Glutamatergic neuron (in vitro differentiated cells): Measurements from ENCODE around the gene RANBP2. TPM values are rescaled to one million over a fixed set of nuclear protein-coding genes. Genes with fewer than 3 reads are reported as not detected.
"Not testable (repeated sequence)": the region's sequence is repeated elsewhere in the genome, so short reads cannot be mapped to it uniquely, and the experiment has no call there.

Experiments used
- DNase-seq: peaks from one replicate; pipeline ENCODE4 v3.0.0; 2022
- H3K27ac Mint-ChIP-seq: one replicate; pipeline ENCODE4 v1.8.0; 2020; ENCODE audit warnings: mild to moderate bottlenecking, mixed read lengths, inconsistent platforms; ENCODE audit not compliant: unreplicated experiment
- H3K27me3 Mint-ChIP-seq: one replicate; pipeline ENCODE4 v1.8.0; 2020; ENCODE audit warnings: mild to moderate bottlenecking, moderate library complexity, mixed read lengths, inconsistent platforms; ENCODE audit not compliant: unreplicated experiment
- H3K36me3 Mint-ChIP-seq: one replicate; pipeline ENCODE4 v1.8.0; 2020; ENCODE audit warnings: mild to moderate bottlenecking, mixed read lengths, inconsistent platforms; ENCODE audit not compliant: unreplicated experiment
- H3K4me1 Mint-ChIP-seq: one replicate; pipeline ENCODE4 v1.8.0; 2020; ENCODE audit warnings: mild to moderate bottlenecking, low read depth, mixed read lengths, inconsistent platforms; ENCODE audit not compliant: unreplicated experiment
- H3K4me3 Mint-ChIP-seq: one replicate; pipeline ENCODE4 v1.8.0; 2020; ENCODE audit warnings: mild to moderate bottlenecking, mixed read lengths, inconsistent platforms; ENCODE audit not compliant: unreplicated experiment
- H3K9me3 Mint-ChIP-seq: one replicate; pipeline ENCODE4 v1.8.0; 2020; ENCODE audit warnings: mild to moderate bottlenecking, moderate library complexity, mixed read lengths, inconsistent platforms; ENCODE audit not compliant: unreplicated experiment
- total RNA-seq: library from RNA; stranded (reverse); fragmentation: NEBNext Ultra II Directional; extraction: Animal tissue kit (Norgen Biotek cat#: 25700); gene quantifications from one replicate; pipeline ENCODE4 v1.2.1, GENCODE V29; 2021; ENCODE audit not compliant: unreplicated experiment
- TF ChIP-seq, protein P1 (sequence below): fragments of 200-600 bp; sonication (generic); IDR thresholded peaks from one replicate; pipeline ENCODE4 v1.5.0; 2021; ENCODE audit not compliant: partially characterized antibody, unreplicated experiment

RANBP2 gene
- total RNA-seq, 1 donor from 2014 or later = 105 TPM

DNA sequence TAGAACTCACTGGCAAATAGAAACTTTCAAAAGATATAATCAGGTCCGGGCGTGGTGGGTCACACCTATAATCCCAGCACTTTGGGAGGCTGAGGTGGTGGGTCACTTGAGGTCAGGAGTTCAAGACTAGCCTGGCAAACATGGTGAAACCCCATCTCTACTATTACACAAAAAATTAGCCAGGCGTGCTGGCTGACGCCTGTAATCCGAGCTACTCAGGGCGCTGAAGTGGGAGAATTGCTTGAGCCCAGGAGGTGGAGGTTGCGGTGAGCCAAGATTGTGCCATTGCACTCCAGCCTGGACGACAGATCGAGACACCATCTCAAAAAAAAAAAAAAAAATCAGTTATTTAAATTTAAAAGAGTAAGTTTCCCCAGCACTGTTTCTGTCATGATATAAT is 38.7 kb downstream of the RANBP2 start:
- not testable (repeated sequence) for H3K27ac Mint-ChIP-seq, H3K4me1 Mint-ChIP-seq, H3K36me3 Mint-ChIP-seq, H3K9me3 Mint-ChIP-seq, H3K27me3 Mint-ChIP-seq, H3K4me3 Mint-ChIP-seq, DNase-seq

DNA sequence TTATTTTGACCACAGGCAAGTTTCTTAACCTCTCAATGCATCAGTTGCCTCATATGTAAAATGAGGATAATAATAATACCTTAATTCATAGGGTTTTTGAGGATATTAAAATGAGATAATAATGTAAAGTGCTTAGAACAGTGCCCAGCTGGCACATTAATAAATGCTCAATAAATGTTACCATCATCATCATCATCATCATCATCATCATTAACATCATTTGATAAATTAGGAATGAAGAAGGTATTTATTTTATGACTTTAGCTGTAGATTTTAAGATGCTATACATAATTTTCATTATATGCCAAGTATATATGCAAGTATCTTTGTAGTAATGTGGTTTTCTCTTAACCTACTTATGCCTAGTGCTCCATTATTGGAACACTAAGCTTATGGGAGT is 43.3 kb downstream of the RANBP2 start:
- not testable (repeated sequence) for H3K36me3 Mint-ChIP-seq, H3K27me3 Mint-ChIP-seq, H3K27ac Mint-ChIP-seq, DNase-seq, H3K4me1 Mint-ChIP-seq, H3K4me3 Mint-ChIP-seq, H3K9me3 Mint-ChIP-seq

DNA sequence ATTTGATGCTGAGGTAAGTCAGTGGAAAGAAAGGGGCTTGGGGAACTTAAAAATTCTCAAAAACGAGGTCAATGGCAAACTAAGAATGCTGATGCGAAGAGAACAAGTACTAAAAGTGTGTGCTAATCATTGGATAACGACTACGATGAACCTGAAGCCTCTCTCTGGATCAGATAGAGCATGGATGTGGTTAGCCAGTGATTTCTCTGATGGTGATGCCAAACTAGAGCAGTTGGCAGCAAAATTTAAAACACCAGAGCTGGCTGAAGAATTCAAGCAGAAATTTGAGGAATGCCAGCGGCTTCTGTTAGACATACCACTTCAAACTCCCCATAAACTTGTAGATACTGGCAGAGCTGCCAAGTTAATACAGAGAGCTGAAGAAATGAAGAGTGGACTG is 47.4 kb downstream of the RANBP2 start:
- H3K27ac Mint-ChIP-seq, H3K36me3 Mint-ChIP-seq, H3K27me3 Mint-ChIP-seq, H3K4me3 Mint-ChIP-seq, H3K4me1 Mint-ChIP-seq, H3K9me3 Mint-ChIP-seq, DNase-seq: not testable (repeated sequence)

DNA sequence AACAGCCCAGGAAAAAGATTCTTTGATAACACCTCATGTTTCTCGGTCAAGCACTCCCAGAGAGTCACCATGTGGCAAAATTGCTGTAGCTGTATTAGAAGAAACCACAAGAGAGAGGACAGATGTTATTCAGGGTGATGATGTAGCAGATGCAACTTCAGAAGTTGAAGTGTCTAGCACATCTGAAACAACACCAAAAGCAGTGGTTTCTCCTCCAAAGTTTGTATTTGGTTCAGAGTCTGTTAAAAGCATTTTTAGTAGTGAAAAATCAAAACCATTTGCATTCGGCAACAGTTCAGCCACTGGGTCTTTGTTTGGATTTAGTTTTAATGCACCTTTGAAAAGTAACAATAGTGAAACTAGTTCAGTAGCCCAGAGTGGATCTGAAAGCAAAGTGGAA is 48.6 kb downstream of the RANBP2 start:
- not testable (repeated sequence) for H3K9me3 Mint-ChIP-seq, DNase-seq, H3K4me1 Mint-ChIP-seq, H3K27me3 Mint-ChIP-seq, H3K4me3 Mint-ChIP-seq, H3K36me3 Mint-ChIP-seq, H3K27ac Mint-ChIP-seq

DNA sequence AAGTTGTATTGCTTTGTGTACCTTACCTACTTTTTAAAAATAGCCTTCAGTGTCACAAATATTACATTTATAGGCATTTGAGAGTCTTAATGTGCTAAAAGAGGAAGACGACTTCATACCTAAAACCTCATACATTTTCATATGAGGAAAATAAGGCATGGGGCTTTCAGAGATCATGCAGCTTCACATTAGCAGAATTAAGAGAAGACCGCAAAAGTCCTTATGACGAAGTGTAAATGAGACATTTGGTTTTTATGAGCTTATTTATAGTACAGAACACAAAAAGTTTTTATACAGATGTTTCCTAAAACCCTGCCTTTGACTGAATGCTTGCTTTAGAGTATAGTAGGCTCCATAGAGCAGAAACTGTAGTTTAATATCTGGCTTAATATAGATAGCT is 57.2 kb downstream of the RANBP2 start:
- no peaks in the 10 kb centered on the region for H3K36me3 Mint-ChIP-seq
- no peak for DNase-seq
- H3K27me3 Mint-ChIP-seq = no peaks in the 10 kb centered on the region
- H3K27ac Mint-ChIP-seq = no peak overlapping the region
- H3K9me3 Mint-ChIP-seq = no peaks in the 10 kb centered on the region
- TF ChIP-seq, protein P1, sequence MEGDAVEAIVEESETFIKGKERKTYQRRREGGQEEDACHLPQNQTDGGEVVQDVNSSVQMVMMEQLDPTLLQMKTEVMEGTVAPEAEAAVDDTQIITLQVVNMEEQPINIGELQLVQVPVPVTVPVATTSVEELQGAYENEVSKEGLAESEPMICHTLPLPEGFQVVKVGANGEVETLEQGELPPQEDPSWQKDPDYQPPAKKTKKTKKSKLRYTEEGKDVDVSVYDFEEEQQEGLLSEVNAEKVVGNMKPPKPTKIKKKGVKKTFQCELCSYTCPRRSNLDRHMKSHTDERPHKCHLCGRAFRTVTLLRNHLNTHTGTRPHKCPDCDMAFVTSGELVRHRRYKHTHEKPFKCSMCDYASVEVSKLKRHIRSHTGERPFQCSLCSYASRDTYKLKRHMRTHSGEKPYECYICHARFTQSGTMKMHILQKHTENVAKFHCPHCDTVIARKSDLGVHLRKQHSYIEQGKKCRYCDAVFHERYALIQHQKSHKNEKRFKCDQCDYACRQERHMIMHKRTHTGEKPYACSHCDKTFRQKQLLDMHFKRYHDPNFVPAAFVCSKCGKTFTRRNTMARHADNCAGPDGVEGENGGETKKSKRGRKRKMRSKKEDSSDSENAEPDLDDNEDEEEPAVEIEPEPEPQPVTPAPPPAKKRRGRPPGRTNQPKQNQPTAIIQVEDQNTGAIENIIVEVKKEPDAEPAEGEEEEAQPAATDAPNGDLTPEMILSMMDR = no peak
- no peaks in the 10 kb centered on the region for H3K4me1 Mint-ChIP-seq
- no peak overlapping the region for H3K4me3 Mint-ChIP-seq

DNA sequence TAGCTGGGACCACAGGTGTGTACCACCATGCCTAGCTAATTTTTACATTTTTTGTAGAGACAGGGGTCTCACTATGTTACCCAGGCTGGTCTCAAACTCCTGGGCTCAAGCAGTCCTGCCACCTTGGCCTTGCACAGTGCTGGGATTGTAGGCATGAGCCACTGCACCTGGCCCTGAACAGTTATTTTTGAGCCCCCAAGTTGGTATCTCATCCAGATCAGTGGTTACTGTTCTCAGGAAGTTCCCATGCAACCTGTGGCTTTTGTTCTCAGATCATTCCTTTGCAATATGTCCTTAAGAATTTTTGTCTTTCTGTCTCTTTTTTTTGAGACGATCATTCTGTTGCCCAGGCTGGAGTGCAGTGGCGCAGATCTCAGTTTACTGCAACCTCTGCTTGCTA is 59.6 kb downstream of the RANBP2 start:
- H3K36me3 Mint-ChIP-seq = no peaks in the 10 kb centered on the region

DNA sequence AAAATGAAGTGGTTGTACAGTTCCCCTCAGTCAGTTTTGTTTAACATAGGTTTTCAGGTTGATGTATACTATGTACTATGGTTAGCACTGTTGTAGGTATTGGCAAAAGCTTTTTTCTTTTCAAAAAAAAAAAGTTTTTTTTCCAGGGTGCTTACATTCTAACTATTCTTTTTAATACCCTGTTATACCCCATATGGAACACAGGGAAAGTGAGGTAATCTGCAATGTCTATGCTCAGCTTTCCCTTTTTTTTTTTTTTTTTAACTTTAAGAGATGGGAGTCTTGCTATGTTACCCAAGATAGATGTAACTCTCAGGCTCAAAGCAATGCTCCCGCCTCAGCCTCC is 66.7 kb downstream of the RANBP2 start:
- H3K9me3 Mint-ChIP-seq = peaks cover 4% of the 10 kb centered on the region
- peak overlapping the region; percentile 98 for H3K4me3 Mint-ChIP-seq
- DNase-seq = no peak
- H3K27me3 Mint-ChIP-seq = peaks cover 3% of the 10 kb centered on the region
- TF ChIP-seq, protein P1 = no peak
- no peaks in the 10 kb centered on the region for H3K36me3 Mint-ChIP-seq
- no peak overlapping the region for H3K27ac Mint-ChIP-seq
- H3K4me1 Mint-ChIP-seq = peaks cover 10% of the 10 kb centered on the region

More for the DNA sequence above, 59.6 kb downstream of the RANBP2 start:
- no peaks in the 10 kb centered on the region for H3K9me3 Mint-ChIP-seq
- H3K4me3 Mint-ChIP-seq = no peak overlapping the region
- H3K27me3 Mint-ChIP-seq = no peaks in the 10 kb centered on the region
- no peak overlapping the region for H3K27ac Mint-ChIP-seq
- DNase-seq = no peak
- no peaks in the 10 kb centered on the region for H3K4me1 Mint-ChIP-seq
- TF ChIP-seq, protein P1 = no peak
